Thyroid gland (tissue), 4 donors: ENCODE results near the gene NUBPL.
"Not testable (repeated sequence)": the region's sequence is repeated elsewhere in the genome, so short reads cannot be mapped to it uniquely, and the experiment has no call there.

Experiments used
- CTCF ChIP-seq, 6 experiments: fragments of 200-600 bp in 3 of 6; fragments of 450-650 bp in 3 of 6; sonication (generic) in 3 of 6; IDR thresholded peaks; one replicate each; pipeline ENCODE4 v1.5.1; 2016 to 2019; ENCODE audit warnings: antibody characterized with exemption in 6 of 6, mild to moderate bottlenecking in 2 of 6, inconsistent platforms in 1 of 6, moderate library complexity in 1 of 6
- POLR2A ChIP-seq, 2 donors: fragments of 450-650 bp; IDR thresholded peaks; one replicate each; pipeline ENCODE4 v1.6.1; 2017; ENCODE audit warnings: antibody characterized with exemption in 2 of 2, mild to moderate bottlenecking in 2 of 2, moderate library complexity in 1 of 2

- not testable (repeated sequence) for TF ChIP-seq CTCF, POLR2A (IDR thresholded peaks at IDR 0.05)
These were observed 91.7 kb downstream of the NUBPL start for GRCh38 chr14:31652900-31653299.
